Measurements from ENCODE around the gene DGCR8.

Gene DGCR8

DNA sequence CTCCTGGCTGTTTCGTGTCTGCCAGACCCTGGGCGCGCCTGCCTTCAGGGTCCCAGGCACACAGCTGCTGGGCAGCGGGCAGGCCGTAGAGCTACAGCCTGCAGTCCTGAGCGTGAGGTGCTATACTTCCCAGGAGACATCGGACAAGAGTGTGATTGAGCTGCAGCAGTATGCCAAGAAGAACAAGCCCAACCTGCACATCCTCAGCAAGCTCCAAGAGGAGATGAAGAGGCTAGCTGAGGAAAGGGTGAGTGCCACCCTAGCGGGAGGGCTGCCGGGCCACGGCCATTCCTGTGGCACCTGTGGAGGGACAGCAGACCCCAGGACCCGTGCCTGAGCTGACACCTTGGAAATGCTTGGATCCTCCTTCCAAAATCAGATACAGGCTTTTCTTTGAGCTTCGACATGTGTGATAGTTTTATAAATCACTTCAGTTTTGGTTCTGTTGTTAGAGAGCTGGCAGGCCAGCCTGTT lies 28.8 kb downstream of the DGCR8 start:
- Histone ChIP-seq H3K27me3 (ENCODE audit: low read depth, low read length) (no peaks in the 10 kb centered on the region), H3K4me3 (ENCODE audit: low read length) (no peak overlapping the region), H4K20me1 (ENCODE audit: insufficient read depth, low read length) (peaks cover 8% of the 10 kb centered on the region; the same call in 1 of the 2 replicates), H3K36me3 (replicated peaks; ENCODE audit: low read depth, low read length) (peaks cover 75% of the 10 kb centered on the region), H3K9ac (ENCODE audit: low read length) (no peak overlapping the region), H3K4me1 (ENCODE audit: low read length) (no peaks in the 10 kb centered on the region), H3K79me2 (ENCODE audit: low read length) (peaks cover 2% of the 10 kb centered on the region; the same call in 1 of the 2 replicates), H3K9me3 (ENCODE audit: insufficient read depth, low read length) (no peaks in the 10 kb centered on the region), H2AFZ (ENCODE audit: low read depth, low read length) (no peak overlapping the region), H3K4me2 (ENCODE audit: low read length) (no peak overlapping the region), H3K27ac (ENCODE audit: low read length) (no peak overlapping the region)
- no peak for TF ChIP-seq EZH2phosphoT487 (IDR thresholded peaks at IDR 0.05; ENCODE audit: low read depth)
- TF ChIP-seq, protein P1, sequence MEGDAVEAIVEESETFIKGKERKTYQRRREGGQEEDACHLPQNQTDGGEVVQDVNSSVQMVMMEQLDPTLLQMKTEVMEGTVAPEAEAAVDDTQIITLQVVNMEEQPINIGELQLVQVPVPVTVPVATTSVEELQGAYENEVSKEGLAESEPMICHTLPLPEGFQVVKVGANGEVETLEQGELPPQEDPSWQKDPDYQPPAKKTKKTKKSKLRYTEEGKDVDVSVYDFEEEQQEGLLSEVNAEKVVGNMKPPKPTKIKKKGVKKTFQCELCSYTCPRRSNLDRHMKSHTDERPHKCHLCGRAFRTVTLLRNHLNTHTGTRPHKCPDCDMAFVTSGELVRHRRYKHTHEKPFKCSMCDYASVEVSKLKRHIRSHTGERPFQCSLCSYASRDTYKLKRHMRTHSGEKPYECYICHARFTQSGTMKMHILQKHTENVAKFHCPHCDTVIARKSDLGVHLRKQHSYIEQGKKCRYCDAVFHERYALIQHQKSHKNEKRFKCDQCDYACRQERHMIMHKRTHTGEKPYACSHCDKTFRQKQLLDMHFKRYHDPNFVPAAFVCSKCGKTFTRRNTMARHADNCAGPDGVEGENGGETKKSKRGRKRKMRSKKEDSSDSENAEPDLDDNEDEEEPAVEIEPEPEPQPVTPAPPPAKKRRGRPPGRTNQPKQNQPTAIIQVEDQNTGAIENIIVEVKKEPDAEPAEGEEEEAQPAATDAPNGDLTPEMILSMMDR (IDR thresholded peaks at IDR 0.05; ENCODE audit: low read depth, low read length): no peak

DNA sequence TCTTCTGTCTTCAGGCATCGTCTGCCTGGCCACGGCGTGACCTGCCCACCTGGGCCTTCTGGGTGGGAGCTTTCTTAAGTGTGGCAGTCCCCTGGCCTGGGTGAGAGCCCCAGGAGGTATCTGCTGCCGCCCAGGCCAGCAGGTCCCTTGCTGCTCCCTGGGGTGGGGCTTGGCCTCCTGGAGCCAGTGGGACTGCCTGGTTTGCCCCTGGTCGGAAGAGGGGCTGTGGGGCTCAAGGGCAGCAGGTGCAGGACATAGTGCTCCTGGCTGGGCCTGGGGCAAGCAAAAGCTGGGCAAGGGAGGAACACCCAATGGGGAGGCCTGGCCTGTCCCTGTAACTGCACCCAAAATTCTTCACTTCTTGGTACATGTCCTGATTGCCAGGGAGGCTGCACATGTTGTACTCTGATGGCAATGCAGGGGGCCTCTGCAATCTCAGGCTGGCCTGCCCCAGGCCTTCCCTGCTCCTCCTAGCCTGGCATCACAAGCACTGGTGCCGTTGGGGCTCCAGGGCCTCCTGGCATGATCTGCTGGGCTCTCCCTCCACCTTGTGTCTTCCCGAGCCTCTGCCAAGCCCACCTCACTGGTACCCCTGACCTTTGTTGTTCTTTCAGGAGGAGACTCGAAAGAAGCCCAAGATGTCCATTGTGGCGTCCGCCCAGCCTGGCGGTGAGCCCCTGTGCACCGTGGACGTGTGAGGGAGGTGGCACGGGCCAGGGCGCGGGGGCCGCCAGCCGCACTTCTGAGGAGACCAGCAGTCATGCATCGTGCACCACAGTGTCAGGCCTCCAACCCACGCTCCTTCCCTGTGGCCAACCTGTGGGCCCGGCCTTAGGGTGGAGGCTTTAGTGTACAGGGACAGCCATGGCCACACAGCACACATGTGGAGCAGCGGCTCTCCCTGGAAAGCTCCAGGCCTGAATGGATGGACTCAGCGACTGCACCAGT lies 29.6 kb downstream of the DGCR8 start:
- no peak overlapping the region for H3K4me2 ChIP-seq (ENCODE audit: low read length)
- TF ChIP-seq, protein P1 (IDR thresholded peaks at IDR 0.05; ENCODE audit: low read depth, low read length): no peak
- TF ChIP-seq EZH2phosphoT487 (IDR thresholded peaks at IDR 0.05; ENCODE audit: low read depth): no peak
- no peaks in the 10 kb centered on the region for H3K4me1 ChIP-seq (ENCODE audit: low read length)
- H3K27ac ChIP-seq (ENCODE audit: low read length): no peak overlapping the region
- no peak overlapping the region for H2AFZ ChIP-seq (ENCODE audit: low read depth, low read length)
- H3K9me3 ChIP-seq (ENCODE audit: insufficient read depth, low read length): no peaks in the 10 kb centered on the region
- peaks cover 11% of the 10 kb centered on the region for H3K79me2 ChIP-seq (ENCODE audit: low read length)
- no peak overlapping the region for H3K4me3 ChIP-seq (ENCODE audit: low read length)
- H4K20me1 ChIP-seq (ENCODE audit: insufficient read depth, low read length): peaks cover 8% of the 10 kb centered on the region; the same call in 1 of the 2 replicates
- H3K36me3 ChIP-seq (replicated peaks; ENCODE audit: low read depth, low read length): peaks cover 79% of the 10 kb centered on the region
- H3K27me3 ChIP-seq (ENCODE audit: low read depth, low read length): no peaks in the 10 kb centered on the region
- H3K9ac ChIP-seq (ENCODE audit: low read length): no peak overlapping the region

DNA sequence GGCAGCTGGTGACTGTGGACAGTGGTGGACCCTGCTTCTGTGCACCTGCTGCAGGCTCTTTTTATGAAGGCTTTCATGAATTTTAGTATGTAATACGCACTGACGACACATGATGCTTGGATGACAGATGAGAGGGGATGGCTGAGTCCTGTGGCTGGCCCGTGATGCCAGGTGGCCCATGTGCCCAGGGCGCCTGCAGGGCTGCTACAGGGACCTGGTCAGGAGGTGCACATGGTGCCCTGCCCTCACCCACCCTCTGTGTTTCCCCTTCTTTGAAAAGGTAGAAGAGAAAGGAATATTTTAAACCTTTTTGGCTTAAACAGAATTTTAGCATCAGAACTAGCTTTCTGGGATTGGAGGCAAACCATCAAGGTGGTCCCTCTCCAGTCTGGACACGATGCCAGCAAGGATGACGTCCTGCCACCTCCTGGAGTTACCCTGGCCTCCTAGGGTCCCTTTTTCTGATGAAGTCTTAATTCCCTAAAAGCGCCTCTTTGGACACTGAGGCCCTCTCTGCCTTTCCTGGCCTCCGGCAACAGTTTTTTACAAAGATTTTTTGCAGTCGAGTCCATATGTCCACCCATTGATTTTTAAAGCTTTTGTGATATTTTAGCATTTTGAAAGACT lies 30.4 kb downstream of the DGCR8 start:
- Histone ChIP-seq H3K79me2 (ENCODE audit: low read length) (peaks cover 19% of the 10 kb centered on the region), H3K4me1 (ENCODE audit: low read length) (peaks cover 3% of the 10 kb centered on the region; the same call in 1 of the 2 replicates), H3K4me3 (ENCODE audit: low read length) (no peak overlapping the region), H3K4me2 (ENCODE audit: low read length) (no peak overlapping the region), H2AFZ (ENCODE audit: low read depth, low read length) (no peak overlapping the region), H4K20me1 (ENCODE audit: insufficient read depth, low read length) (peaks cover 7% of the 10 kb centered on the region; the same call in 1 of the 2 replicates), H3K27ac (ENCODE audit: low read length) (no peak overlapping the region), H3K9me3 (ENCODE audit: insufficient read depth, low read length) (no peaks in the 10 kb centered on the region), H3K36me3 (replicated peaks; ENCODE audit: low read depth, low read length) (peaks cover 78% of the 10 kb centered on the region), H3K27me3 (ENCODE audit: low read depth, low read length) (no peaks in the 10 kb centered on the region), H3K9ac (ENCODE audit: low read length) (no peak overlapping the region)
- TF ChIP-seq, protein P1 (IDR thresholded peaks at IDR 0.05; ENCODE audit: low read depth, low read length): no peak
- no peak for TF ChIP-seq EZH2phosphoT487 (IDR thresholded peaks at IDR 0.05; ENCODE audit: low read depth)

All from OCI-LY3 (cell line).